HFF-Myc (cell line): ENCODE data around the gene NEMP1.
A peak's percentile ranks its signal among the peaks of the same experiment; 100 is the strongest.
"Not testable (repeated sequence)": the region's sequence is repeated elsewhere in the genome, so short reads cannot be mapped to it uniquely, and the experiment has no call there.

Experiments used
- DNase-seq: peaks from one replicate; pipeline ENCODE4 v3.0.0-alpha.2; 2011; ENCODE audit warnings: low read depth; ENCODE audit errors: extremely low read depth
- H3K4me3 ChIP-seq: replicated peaks from 2 replicates; pipeline ENCODE4 v1.5.1; 2011; ENCODE audit warnings: low read depth, mild to moderate bottlenecking, control low read depth, low read length
- TF ChIP-seq, protein P1 (sequence below): IDR thresholded peaks from 2 replicates; pipeline ENCODE4 v1.5.1; 2012; ENCODE audit warnings: mild to moderate bottlenecking, low read depth, low read length, control low read depth; ENCODE audit errors: missing control alignments

The NEMP1 gene

GRCh38 chr12:57123813-57124212 is 45.2 kb upstream of the NEMP1 start:
- no peak overlapping the region for H3K4me3 ChIP-seq
- TF ChIP-seq, protein P1, sequence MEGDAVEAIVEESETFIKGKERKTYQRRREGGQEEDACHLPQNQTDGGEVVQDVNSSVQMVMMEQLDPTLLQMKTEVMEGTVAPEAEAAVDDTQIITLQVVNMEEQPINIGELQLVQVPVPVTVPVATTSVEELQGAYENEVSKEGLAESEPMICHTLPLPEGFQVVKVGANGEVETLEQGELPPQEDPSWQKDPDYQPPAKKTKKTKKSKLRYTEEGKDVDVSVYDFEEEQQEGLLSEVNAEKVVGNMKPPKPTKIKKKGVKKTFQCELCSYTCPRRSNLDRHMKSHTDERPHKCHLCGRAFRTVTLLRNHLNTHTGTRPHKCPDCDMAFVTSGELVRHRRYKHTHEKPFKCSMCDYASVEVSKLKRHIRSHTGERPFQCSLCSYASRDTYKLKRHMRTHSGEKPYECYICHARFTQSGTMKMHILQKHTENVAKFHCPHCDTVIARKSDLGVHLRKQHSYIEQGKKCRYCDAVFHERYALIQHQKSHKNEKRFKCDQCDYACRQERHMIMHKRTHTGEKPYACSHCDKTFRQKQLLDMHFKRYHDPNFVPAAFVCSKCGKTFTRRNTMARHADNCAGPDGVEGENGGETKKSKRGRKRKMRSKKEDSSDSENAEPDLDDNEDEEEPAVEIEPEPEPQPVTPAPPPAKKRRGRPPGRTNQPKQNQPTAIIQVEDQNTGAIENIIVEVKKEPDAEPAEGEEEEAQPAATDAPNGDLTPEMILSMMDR: no peak
- no peak for DNase-seq

DNA sequence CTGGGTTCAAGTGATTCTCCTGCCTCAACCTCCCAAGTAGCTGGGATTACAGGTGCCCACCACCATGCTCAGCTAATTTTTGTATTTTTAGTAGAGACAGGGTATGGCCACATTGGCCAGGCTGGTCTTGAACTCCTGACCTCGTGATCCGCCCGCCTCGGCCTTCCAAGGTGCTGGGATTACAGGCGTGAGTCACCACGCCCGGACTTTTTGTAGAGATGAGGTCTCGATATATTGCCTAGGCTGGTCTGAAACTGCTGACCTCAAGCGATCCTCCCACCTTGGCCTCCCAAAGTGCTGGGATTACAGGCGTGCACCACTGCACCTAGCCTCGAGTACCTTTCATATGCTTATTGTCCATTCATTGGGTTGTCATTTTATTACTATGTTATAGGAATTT is 42.1 kb upstream of the NEMP1 start:
- DNase-seq, H3K4me3 ChIP-seq: not testable (repeated sequence)

GRCh38 chr12:57119294-57120085 is 40.9 kb upstream of the NEMP1 start:
- no peak for DNase-seq
- H3K4me3 ChIP-seq: no peak overlapping the region
- TF ChIP-seq, protein P1: no peak

DNA sequence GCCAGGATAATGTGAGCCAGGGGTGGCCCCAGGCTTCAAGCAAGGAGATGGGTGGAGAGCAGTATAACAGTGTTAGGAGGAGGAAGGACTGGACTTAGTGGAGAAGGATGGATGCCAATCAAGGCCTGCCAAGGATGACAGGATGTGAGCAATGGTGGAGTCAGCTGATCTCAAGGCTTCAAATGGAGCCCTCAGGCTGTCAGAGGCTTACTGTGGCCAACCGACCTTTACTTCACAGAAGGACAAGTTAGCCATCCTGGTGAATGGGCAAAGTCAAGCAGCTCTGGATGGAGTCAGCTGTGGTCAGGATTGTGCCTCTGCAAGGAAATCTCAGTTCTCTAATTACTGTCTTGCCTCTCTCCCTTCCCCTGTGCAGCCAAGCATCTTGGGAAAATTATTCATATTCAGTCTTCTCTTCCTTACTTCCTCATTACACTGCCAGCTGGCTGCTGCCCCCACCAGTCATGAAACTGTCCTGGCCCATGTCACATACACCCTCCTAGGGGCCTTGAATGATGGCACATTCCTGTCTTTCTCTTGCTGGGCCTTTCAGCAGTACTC is 40.2 kb upstream of the NEMP1 start:
- H3K4me3 ChIP-seq: no peak overlapping the region
- DNase-seq: no peak
- TF ChIP-seq, protein P1: no peak

DNA sequence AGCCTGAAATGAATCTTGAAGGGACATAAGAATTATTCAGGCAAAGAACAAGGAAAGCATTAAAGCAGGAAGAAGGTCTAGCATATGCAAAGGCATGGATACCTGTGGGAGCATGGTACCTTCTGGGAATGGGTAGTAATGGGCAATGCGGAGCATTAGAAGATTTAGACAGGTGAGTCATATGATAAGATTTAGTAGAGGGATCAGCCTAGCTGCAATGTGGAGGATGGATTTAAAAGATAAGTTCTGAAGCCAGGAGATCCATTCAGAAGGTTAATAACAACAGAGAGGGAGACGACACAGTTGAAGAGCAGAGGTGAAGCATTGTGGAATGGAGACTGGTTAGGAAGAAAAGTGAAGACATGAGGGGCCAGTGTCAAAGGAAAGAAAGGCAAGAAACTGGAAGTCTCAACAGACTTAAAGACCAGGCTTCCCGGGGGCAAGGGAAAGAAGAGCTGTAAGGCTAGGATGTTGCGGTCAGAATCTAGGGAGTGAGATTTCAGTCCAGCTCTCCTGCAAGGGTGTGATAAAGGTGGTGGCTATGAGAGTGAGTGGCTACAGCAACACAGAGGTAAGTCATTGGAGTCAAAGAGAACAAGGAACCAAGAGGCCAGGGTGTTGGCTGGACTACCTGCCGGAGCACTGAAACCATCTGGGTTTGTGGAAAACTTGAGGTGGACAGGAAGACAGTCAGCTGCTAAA is 38.1 kb upstream of the NEMP1 start:
- no peak for DNase-seq

GRCh38 chr12:57112492-57113294 is 34.1 kb upstream of the NEMP1 start:
- H3K4me3 ChIP-seq: peak overlapping the region; percentile 79
- TF ChIP-seq, protein P1: peak; percentile 76

More for the DNA sequence above, 38.1 kb upstream of the NEMP1 start:
- H3K4me3 ChIP-seq: no peak overlapping the region
- TF ChIP-seq, protein P1: no peak

More at GRCh38 chr12:57112492-57113294, 34.1 kb upstream of the NEMP1 start:
- no peak for DNase-seq
